ENCODE data around the gene RNASEH1. TPM values are rescaled to one million over a fixed set of nuclear protein-coding genes. Genes with fewer than 3 reads are reported as not detected.
A peak's percentile ranks its signal among the peaks of the same experiment; 100 is the strongest.

Gene RNASEH1
- total and polyA plus RNA-seq, 2 of the 13 experiments (the other 11 are each of a cell fraction or from before 2014, with no cell fraction given): 14.5 to 57.4 TPM

- TF ChIP-seq FOXP4 (CRISPR knock-in tag; IDR thresholded peaks at IDR 0.05): no peak
- TF ChIP-seq ELK4 (CRISPR knock-in tag; IDR thresholded peaks at IDR 0.05; ENCODE audit: borderline replicate concordance): no peak
- TF ChIP-seq ISX (CRISPR knock-in tag; conservative IDR thresholded peaks at IDR 0.05): no peak
- peak; percentile 33 for TF ChIP-seq ZNF883 (CRISPR knock-in tag; IDR thresholded peaks at IDR 0.05; ENCODE audit: not compliant biosample characterization)
- 0 out of 2 replicates have a peak, but pooled peaks have one; percentile 9 for TF ChIP-seq HNF1B (CRISPR knock-in tag; IDR thresholded peaks at IDR 0.05)
- TF ChIP-seq ZFX (CRISPR knock-in tag; IDR thresholded peaks at IDR 0.05; ENCODE audit: low read depth): peak; percentile 83
- TF ChIP-seq ZNF431 (CRISPR knock-in tag; IDR thresholded peaks at IDR 0.05; ENCODE audit: borderline replicate concordance, low read depth): peak; percentile 74; the same call in 1 of the 2 replicates
- no peak for TF ChIP-seq ZNF549 (CRISPR knock-in tag; IDR thresholded peaks at IDR 0.05)
- TF ChIP-seq CSRNP1 (CRISPR knock-in tag; IDR thresholded peaks at IDR 0.05): peak; percentile 16; the same call in 1 of the 2 replicates
- TF ChIP-seq ZNF792 (CRISPR knock-in tag; IDR thresholded peaks at IDR 0.05): no peak; the same call in 1 of the 2 replicates
- no peak for TF ChIP-seq ZNF773 (CRISPR knock-in tag; IDR thresholded peaks at IDR 0.05; ENCODE audit: borderline replicate concordance)
- TF ChIP-seq ZNF580 (CRISPR knock-in tag; IDR thresholded peaks at IDR 0.05; ENCODE audit: borderline replicate concordance, low read depth): no peak
- no peak for TF ChIP-seq DR1 (CRISPR knock-in tag; IDR thresholded peaks at IDR 0.05)
- no peak for TF ChIP-seq ZBTB3 (CRISPR knock-in tag; IDR thresholded peaks at IDR 0.05; ENCODE audit: borderline replicate concordance, low read depth)
- TF ChIP-seq GABPB1 (CRISPR knock-in tag; IDR thresholded peaks at IDR 0.05): no peak; the same call in 1 of the 2 replicates
- peak; percentile 56; the same call in 1 of the 2 replicates for TF ChIP-seq MEIS1 (CRISPR knock-in tag; IDR thresholded peaks at IDR 0.05; ENCODE audit: borderline replicate concordance)
- TF ChIP-seq TFE3 (CRISPR knock-in tag; IDR thresholded peaks at IDR 0.05): peak; percentile 11; the same call in 1 of the 2 replicates
- TF ChIP-seq PAX8 (CRISPR knock-in tag; IDR thresholded peaks at IDR 0.05; ENCODE audit: borderline replicate concordance): no peak
Observed at GRCh38 chr2:3535794-3536681, 22.1 kb downstream of the RNASEH1 start (continued).

Data from HepG2 (cell line).